ENCODE measurements around the gene FREY1.
"Not testable (repeated sequence)": the region's sequence is repeated elsewhere in the genome, so short reads cannot be mapped to it uniquely, and the experiment has no call there.

FREY1 gene

DNA sequence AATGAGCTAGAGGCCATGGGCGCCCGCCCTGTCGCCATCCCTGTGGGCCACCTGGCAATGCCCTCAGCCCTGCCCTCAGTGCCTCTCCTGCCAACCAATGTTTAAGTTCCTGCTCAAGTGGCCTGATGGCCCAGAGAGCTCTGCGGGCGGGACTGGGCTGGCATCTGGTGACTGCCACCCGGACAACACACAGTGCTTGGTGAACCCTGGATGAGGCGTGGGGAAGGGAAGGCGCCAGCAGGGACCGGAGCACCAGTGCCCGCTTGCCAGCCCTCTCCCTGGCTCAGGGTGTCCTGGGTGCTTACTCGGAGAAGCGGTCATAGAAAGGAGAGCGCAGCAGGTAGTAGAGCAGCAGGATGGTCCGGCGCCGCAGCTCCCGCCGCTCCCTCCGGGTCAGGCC, 6.4 kb upstream of the FREY1 start:
- peaks cover 16% of the 10 kb centered on the region for H3K4me1 ChIP-seq (ENCODE audit: control insufficient read depth, insufficient read depth, low read length)
- H3K36me3 ChIP-seq (ENCODE audit: control insufficient read depth in 2 of 2, insufficient read depth in 2 of 2, low read length in 2 of 2): peaks cover 21 to 41% of the 10 kb centered on the region in 2 donors

DNA sequence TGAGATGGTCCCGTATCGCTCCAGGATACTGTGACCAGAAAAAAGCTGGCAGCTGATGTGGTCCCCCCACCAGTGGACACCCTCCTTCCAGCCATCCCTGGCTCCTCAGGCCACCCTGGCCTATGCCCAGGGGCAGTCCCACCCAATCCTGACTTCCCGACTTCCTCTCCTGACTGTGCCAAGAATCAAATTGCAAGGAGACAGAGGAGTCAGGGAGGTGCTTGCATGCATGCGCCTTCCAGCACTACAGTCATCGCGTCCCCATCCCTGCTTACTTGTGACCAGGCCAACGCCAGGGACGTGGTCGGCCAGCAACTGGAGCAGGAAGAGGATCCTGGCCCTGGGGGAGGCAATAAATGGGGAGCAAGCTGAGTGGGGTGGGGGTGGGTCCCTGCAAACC, 3.6 kb upstream of the FREY1 start:
- no peak overlapping the region for H3K9ac ChIP-seq (ENCODE audit: low read length in 2 of 2)
- no peak overlapping the region for H3K27ac ChIP-seq (ENCODE audit: low read length)
- no peaks in the 10 kb centered on the region for H3K9me3 ChIP-seq (ENCODE audit: control insufficient read depth in 2 of 2, low read length in 2 of 2)
- H3K4me3 ChIP-seq (ENCODE audit: low read length in 2 of 2): no peak overlapping the region
- H3K27me3 ChIP-seq (ENCODE audit: control insufficient read depth in 1 of 2, insufficient read depth in 2 of 2, low read length in 2 of 2): no peaks in the 10 kb centered on the region
- H3K36me3 ChIP-seq (ENCODE audit: control insufficient read depth in 2 of 2, insufficient read depth in 2 of 2, low read length in 2 of 2): peaks cover 20 to 36% of the 10 kb centered on the region in 2 donors
- peaks cover 8% of the 10 kb centered on the region for H3K4me1 ChIP-seq (ENCODE audit: control insufficient read depth, insufficient read depth, low read length)

More for the DNA sequence above, 6.4 kb upstream of the FREY1 start:
- Histone ChIP-seq H3K27ac (ENCODE audit: low read length) (no peak overlapping the region), H3K9me3 (ENCODE audit: control insufficient read depth in 2 of 2, low read length in 2 of 2) (no peaks in the 10 kb centered on the region), H3K9ac (ENCODE audit: low read length in 2 of 2) (no peak overlapping the region), H3K4me3 (ENCODE audit: low read length in 2 of 2) (no peak overlapping the region), H3K27me3 (ENCODE audit: control insufficient read depth in 1 of 2, insufficient read depth in 2 of 2, low read length in 2 of 2) (no peaks in the 10 kb centered on the region)

GRCh38 chr11:45909594-45910475, 2.8 kb upstream of the FREY1 start:
- Histone ChIP-seq H3K4me1 (ENCODE audit: control insufficient read depth, insufficient read depth, low read length) (peaks cover 8% of the 10 kb centered on the region), H3K9ac (ENCODE audit: low read length in 2 of 2) (no peak overlapping the region), H3K27me3 (ENCODE audit: control insufficient read depth in 1 of 2, insufficient read depth in 2 of 2, low read length in 2 of 2) (no peaks in the 10 kb centered on the region), H3K4me3 (ENCODE audit: low read length in 2 of 2) (no peak overlapping the region), H3K36me3 (ENCODE audit: control insufficient read depth in 2 of 2, insufficient read depth in 2 of 2, low read length in 2 of 2) (peaks cover 15 to 29% of the 10 kb centered on the region in 2 donors), H3K27ac (ENCODE audit: low read length) (no peak overlapping the region), H3K9me3 (ENCODE audit: control insufficient read depth in 2 of 2, low read length in 2 of 2) (no peaks in the 10 kb centered on the region)

- peaks cover 8% of the 10 kb centered on the region for H3K4me1 ChIP-seq (ENCODE audit: control insufficient read depth, insufficient read depth, low read length)
- peaks cover 5 to 24% of the 10 kb centered on the region in 2 donors for H3K36me3 ChIP-seq (ENCODE audit: control insufficient read depth in 2 of 2, insufficient read depth in 2 of 2, low read length in 2 of 2)
- H3K27me3 ChIP-seq (ENCODE audit: control insufficient read depth in 1 of 2, insufficient read depth in 2 of 2, low read length in 2 of 2): no peaks in the 10 kb centered on the region
- H3K9me3 ChIP-seq (ENCODE audit: control insufficient read depth in 2 of 2, low read length in 2 of 2): no peaks in the 10 kb centered on the region
- H3K9ac ChIP-seq (ENCODE audit: low read length in 2 of 2): no peak overlapping the region
- no peak overlapping the region for H3K4me3 ChIP-seq (ENCODE audit: low read length in 2 of 2)
- no peak overlapping the region for H3K27ac ChIP-seq (ENCODE audit: low read length)
Measured at GRCh38 chr11:45907911-45908370, 870 bp upstream of the FREY1 start.

DNA sequence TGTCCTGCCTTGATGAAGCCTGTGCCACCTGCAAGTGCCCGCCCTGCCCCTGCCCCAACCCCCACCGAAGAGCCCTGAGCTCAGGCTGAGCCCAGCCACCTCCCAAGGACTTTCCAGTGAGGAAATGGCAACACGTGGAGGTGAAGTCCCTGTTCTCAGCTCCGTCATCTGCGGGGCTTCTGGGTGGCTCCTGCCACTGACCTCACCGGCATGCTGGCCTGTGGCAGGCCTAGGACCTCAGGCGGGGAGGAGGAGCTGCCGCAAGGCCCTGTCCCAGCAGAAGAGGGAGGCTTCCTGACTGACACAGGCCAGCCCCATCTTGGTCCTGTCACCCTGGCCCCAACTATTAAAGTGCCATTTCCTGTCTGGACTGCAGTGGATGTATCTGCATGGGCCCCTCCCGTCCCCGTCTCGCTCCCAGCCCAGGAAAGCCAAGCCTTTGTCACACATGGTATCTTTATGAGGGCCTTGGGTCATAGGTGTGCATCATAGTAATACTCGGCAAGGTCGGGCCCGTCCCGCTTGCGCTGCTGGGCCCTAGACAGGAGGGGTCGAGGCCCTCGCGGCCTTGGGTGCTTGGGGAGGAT, 882 bp downstream of the FREY1 start:
- H3K4me3 ChIP-seq (ENCODE audit: low read length in 2 of 2): no peak overlapping the region
- H3K27me3 ChIP-seq (ENCODE audit: control insufficient read depth in 1 of 2, insufficient read depth in 2 of 2, low read length in 2 of 2): no peaks in the 10 kb centered on the region
- no peak overlapping the region for H3K9ac ChIP-seq (ENCODE audit: low read length in 2 of 2)
- no peak overlapping the region for H3K27ac ChIP-seq (ENCODE audit: low read length)
- H3K4me1 ChIP-seq (ENCODE audit: control insufficient read depth, insufficient read depth, low read length): peaks cover 10% of the 10 kb centered on the region
- peaks cover 5 to 21% of the 10 kb centered on the region in 2 donors for H3K36me3 ChIP-seq (ENCODE audit: control insufficient read depth in 2 of 2, insufficient read depth in 2 of 2, low read length in 2 of 2)
- no peaks in the 10 kb centered on the region for H3K9me3 ChIP-seq (ENCODE audit: control insufficient read depth in 2 of 2, low read length in 2 of 2)

DNA sequence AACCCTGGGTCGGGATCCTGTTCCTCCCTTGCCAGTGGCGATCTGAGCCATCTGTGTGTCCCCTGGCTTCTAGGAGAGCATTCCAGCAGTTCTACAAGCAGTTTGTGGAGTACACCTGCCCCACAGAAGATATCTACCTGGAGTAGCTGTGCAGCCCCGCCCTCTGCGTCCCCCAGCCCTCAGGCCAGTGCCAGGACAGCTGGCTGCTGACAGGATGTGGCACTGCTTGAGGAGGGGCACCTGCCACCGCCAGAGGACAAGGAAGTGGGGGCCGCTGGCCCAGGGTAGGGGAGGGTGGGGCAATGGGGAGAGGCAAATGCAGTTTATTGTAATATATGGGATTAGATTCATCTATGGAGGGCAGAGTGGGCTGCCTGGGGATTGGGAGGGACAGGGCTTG, 1.5 kb downstream of the FREY1 start:
- H3K4me3 ChIP-seq (ENCODE audit: low read length in 2 of 2); H3K9ac ChIP-seq (ENCODE audit: low read length in 2 of 2); H3K27me3 ChIP-seq (ENCODE audit: control insufficient read depth in 1 of 2, insufficient read depth in 2 of 2, low read length in 2 of 2); H3K9me3 ChIP-seq (ENCODE audit: control insufficient read depth in 2 of 2, low read length in 2 of 2); H3K27ac ChIP-seq (ENCODE audit: low read length): not testable (repeated sequence)
- peaks cover 16% of the 10 kb centered on the region for H3K4me1 ChIP-seq (ENCODE audit: control insufficient read depth, insufficient read depth, low read length)
- H3K36me3 ChIP-seq (ENCODE audit: control insufficient read depth in 2 of 2, insufficient read depth in 2 of 2, low read length in 2 of 2): peaks cover 3 to 18% of the 10 kb centered on the region in 2 donors

GRCh38 chr11:45905095-45905494, 2.0 kb downstream of the FREY1 start:
- Histone ChIP-seq H3K4me3 (ENCODE audit: low read length in 2 of 2) (no peak overlapping the region), H3K36me3 (ENCODE audit: control insufficient read depth in 2 of 2, insufficient read depth in 2 of 2, low read length in 2 of 2) (peaks cover 0 to 14% of the 10 kb centered on the region in 2 donors), H3K27me3 (ENCODE audit: control insufficient read depth in 1 of 2, insufficient read depth in 2 of 2, low read length in 2 of 2) (no peaks in the 10 kb centered on the region), H3K9me3 (ENCODE audit: control insufficient read depth in 2 of 2, low read length in 2 of 2) (no peaks in the 10 kb centered on the region), H3K4me1 (ENCODE audit: control insufficient read depth, insufficient read depth, low read length) (peaks cover 20% of the 10 kb centered on the region), H3K9ac (ENCODE audit: low read length in 2 of 2) (no peak overlapping the region), H3K27ac (ENCODE audit: low read length) (no peak overlapping the region)

DNA sequence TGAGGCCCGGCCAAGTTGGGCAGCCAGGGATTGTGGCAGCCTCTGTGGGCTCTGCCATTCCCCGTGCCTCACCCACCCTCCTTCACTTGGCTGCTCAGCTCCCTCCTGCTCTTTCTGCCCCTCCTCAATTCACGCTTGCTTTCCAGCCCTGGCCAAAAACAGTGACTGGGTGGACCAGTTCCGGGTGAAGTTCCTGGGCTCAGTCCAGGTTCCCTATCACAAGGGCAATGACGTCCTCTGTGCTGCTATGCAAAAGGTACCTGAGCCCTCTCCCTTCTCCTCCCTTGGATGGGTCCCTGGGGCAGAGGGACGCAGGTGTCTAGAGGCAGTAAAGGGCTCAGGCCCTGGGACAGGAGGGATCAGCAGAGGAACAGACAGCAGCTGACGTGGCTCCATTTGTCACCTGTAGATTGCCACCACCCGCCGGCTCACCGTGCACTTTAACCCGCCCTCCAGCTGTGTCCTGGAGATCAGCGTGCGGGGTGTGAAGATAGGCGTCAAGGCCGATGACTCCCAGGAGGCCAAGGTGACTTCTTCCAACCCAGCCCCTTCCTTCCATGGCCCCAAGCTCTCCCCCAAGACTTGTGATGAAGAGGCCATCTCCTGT, 2.7 kb downstream of the FREY1 start:
- Histone ChIP-seq H3K27ac (ENCODE audit: low read length) (no peak overlapping the region), H3K27me3 (ENCODE audit: control insufficient read depth in 1 of 2, insufficient read depth in 2 of 2, low read length in 2 of 2) (no peaks in the 10 kb centered on the region), H3K9me3 (ENCODE audit: control insufficient read depth in 2 of 2, low read length in 2 of 2) (no peaks in the 10 kb centered on the region), H3K36me3 (ENCODE audit: control insufficient read depth in 2 of 2, insufficient read depth in 2 of 2, low read length in 2 of 2) (peaks cover 0 to 12% of the 10 kb centered on the region in 2 donors), H3K4me1 (ENCODE audit: control insufficient read depth, insufficient read depth, low read length) (peaks cover 20% of the 10 kb centered on the region), H3K4me3 (ENCODE audit: low read length in 2 of 2) (no peak overlapping the region), H3K9ac (ENCODE audit: low read length in 2 of 2) (no peak overlapping the region)

GRCh38 chr11:45902452-45903380, 4.4 kb downstream of the FREY1 start:
- H3K4me3 ChIP-seq (ENCODE audit: low read length in 2 of 2): no peak overlapping the region
- H3K27ac ChIP-seq (ENCODE audit: low read length): no peak overlapping the region
- peaks cover 23% of the 10 kb centered on the region for H3K4me1 ChIP-seq (ENCODE audit: control insufficient read depth, insufficient read depth, low read length)
- no peaks in the 10 kb centered on the region for H3K9me3 ChIP-seq (ENCODE audit: control insufficient read depth in 2 of 2, low read length in 2 of 2)
- no peak overlapping the region for H3K9ac ChIP-seq (ENCODE audit: low read length in 2 of 2)
- H3K36me3 ChIP-seq (ENCODE audit: control insufficient read depth in 2 of 2, insufficient read depth in 2 of 2, low read length in 2 of 2): peaks cover 0 to 12% of the 10 kb centered on the region in 2 donors
- H3K27me3 ChIP-seq (ENCODE audit: control insufficient read depth in 1 of 2, insufficient read depth in 2 of 2, low read length in 2 of 2): no peaks in the 10 kb centered on the region

DNA sequence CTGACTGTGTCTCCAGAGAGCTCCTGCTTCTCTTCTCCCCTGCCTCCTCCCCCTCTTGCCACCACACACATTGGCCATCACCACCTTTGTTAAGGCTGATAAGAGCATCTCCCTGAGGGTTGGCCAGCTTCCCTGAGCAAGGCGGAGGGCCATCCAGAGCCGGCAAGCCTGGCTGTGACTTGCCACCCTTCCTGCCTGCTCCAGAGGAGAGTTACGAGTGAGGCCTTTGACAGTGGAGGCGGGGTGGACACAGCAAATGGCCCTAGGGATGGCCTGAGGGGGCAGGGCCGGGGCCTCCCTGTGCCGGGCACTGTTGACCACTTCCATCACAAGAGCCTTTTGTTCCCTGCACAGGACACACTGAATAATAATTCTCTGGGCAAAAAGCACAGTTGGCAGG, 5.4 kb downstream of the FREY1 start:
- Histone ChIP-seq H3K9me3 (ENCODE audit: control insufficient read depth in 2 of 2, low read length in 2 of 2) (no peaks in the 10 kb centered on the region), H3K9ac (ENCODE audit: low read length in 2 of 2) (no peak overlapping the region), H3K36me3 (ENCODE audit: control insufficient read depth in 2 of 2, insufficient read depth in 2 of 2, low read length in 2 of 2) (peaks cover 0 to 12% of the 10 kb centered on the region in 2 donors), H3K27ac (ENCODE audit: low read length) (no peak overlapping the region), H3K27me3 (ENCODE audit: control insufficient read depth in 1 of 2, insufficient read depth in 2 of 2, low read length in 2 of 2) (no peaks in the 10 kb centered on the region), H3K4me1 (ENCODE audit: control insufficient read depth, insufficient read depth, low read length) (peaks cover 21% of the 10 kb centered on the region), H3K4me3 (ENCODE audit: low read length in 2 of 2) (no peak overlapping the region)

Data from stomach smooth muscle (tissue), 2 donors.